Transverse colon (tissue), 4 donors: ENCODE data around the gene OSBPL6.

Experiments used
- CTCF ChIP-seq, 5 experiments: fragments of 200-600 bp in 3 of 5; fragments of 450-650 bp in 2 of 5; sonication (generic) in 3 of 5; IDR thresholded peaks; 1 replicate in 2 of 5; 2 replicates in 3 of 5; pipeline ENCODE4 v1.5.1; 2016 to 2017; ENCODE audit warnings: antibody characterized with exemption in 5 of 5, inconsistent platforms in 3 of 5, mild to moderate bottlenecking in 2 of 5, moderate library complexity in 1 of 5
- POLR2AphosphoS5 ChIP-seq, 3 donors: sonication (generic); formaldehyde crosslinking; IDR thresholded peaks; one replicate each; pipeline ENCODE4 v1.6.1; 2016; ENCODE audit warnings: antibody characterized with exemption in 3 of 3

- peak in 1 of 3 donors; percentile 7 for TF ChIP-seq POLR2AphosphoS5 (IDR thresholded peaks at IDR 0.05)
- no peak for TF ChIP-seq CTCF (IDR thresholded peaks at IDR 0.05)
These were observed 42.3 kb upstream of the OSBPL6 start for GRCh38 chr2:178152033-178152432.
